ENCODE results near the gene FSTL5.

FSTL5 gene

GRCh38 chr4:161555689-161556660 lies 607.8 kb downstream of the FSTL5 start:
- no peak for DNase-seq

DNA sequence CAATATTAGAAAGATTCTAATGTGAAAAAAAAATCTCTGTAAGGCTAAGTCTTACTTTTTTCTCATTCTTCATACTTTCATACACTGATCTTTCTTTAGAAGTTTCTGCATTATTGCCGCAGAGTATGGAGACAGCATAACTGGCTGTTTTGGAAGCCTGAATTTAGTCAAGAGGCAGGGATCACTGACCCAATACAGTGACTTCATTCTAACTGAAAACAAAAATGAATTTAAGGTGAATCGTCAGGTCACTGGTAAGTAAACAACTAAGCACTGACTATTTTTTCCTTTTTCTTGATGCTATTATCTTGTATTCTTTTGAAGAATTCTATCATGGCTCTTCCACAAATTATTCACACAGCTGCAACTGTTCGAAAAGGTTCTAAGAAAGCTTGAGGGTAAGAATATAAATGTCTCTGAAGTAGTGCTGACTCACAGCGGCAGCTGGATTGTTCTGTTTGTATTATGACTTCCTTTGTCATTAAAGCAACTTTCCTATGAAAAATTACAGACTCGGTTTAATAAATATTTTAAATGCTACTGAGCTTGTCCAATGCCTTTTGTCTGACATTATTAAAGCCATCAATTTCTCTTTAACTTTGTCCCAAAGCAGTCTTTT lies 609.3 kb downstream of the FSTL5 start:
- DNase-seq: no peak

GRCh38 chr4:161546902-161547301 lies 616.9 kb downstream of the FSTL5 start:
- DNase-seq: no peak

DNA sequence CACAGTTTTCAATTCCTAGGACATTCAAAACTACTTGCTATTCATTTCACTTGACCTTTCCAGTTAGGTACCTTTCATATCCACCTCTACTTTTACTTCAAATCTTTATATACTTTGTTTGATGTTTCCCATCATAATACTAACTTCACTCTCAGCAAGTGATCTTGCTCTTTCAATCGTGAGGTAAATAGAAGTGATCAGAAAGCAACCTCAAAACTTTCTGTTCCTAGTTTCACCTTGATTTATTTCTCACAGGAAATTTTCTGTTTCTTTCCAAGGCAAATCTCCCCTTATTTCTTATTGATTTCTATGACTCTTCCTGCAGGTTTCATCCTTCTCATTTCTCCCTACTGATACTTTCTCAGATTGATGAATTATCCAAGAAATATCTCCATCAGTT lies 623.5 kb downstream of the FSTL5 start:
- no peak for DNase-seq

DNA sequence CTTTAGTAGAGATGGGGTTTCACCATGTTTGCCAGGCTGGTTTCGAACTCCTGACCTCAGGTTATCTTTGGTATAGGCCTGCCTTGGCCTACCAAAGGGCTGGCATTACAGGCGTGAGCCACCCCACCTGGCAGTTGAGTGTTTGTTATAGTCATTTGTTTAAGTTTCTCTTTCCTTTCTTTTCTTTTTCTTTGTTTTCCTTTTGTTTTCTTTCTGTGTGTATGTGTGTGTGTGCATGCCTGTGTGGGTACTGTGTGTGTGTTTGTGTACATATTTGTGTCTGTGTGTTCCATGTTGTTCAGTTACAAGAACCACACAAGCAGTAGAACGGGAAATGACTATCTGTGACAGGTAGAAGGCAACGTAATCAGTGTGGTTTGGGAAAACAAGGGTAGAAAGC lies 624.9 kb downstream of the FSTL5 start:
- no peak for DNase-seq

- DNase-seq: no peak
Observed at GRCh38 chr4:161530710-161531109, 633.1 kb downstream of the FSTL5 start.

DNA sequence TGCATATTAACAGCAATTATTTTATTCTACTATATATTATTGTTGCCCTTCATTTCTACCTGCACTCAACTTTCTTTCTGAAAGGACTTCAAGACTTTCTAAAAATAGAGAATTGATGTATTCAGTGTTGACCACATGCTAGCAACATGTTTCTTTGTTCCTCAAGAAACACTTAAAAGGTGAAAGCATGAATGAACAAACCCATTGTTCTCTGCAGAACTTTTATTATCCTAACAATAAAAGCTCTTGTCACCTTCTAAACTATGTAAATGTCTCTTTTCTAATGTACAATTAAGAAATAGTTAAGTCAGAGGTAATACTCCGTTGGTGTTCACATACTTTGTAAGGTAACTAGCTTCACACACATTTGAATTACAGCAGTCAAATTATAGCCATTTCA lies 638.7 kb downstream of the FSTL5 start:
- no peak for DNase-seq

GRCh38 chr4:161522031-161522430 lies 641.8 kb downstream of the FSTL5 start:
- peak; percentile 0 for DNase-seq

GRCh38 chr4:161519611-161520010 lies 644.2 kb downstream of the FSTL5 start:
- DNase-seq: no peak

DNA sequence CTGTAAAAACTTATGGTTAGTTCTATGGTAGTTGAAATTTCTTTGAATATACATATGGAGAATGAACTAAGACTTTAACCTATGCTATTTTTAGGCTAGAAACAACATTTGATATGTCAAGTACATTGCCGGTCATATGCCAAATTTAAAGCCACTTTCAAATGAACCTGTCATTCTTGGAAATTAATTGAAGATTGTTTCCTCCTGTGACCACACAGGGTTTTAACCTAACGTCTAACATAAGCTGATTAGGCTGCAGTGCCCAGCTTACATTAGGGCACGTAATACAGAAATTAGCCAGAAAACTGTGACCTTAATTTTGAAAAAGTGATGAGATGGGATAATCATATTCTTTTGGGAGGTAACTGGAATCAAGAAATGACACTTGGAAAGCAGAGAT lies 645.9 kb downstream of the FSTL5 start:
- no peak for DNase-seq

- DNase-seq: no peak
Observed at GRCh38 chr4:161505141-161505540, 658.7 kb downstream of the FSTL5 start.

DNA sequence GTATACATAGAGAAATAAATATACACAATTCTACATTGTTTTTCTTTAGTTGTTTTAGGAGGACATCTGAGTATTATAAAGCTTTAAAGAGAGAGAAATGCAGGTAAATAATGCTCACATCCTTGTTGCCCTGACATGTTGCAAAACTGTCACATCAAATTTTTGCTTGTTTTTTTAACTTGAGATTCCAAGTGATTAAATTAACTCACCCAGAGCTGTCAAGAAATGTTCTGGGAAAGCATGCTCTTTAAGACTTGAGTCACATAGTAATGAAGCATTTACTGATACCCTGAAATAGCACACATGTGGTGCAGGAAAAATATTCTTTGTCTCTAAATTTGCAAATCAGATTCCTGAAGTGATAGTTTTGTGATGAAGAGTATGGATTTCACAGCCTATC lies 665.6 kb downstream of the FSTL5 start:
- no peak for DNase-seq

DNA sequence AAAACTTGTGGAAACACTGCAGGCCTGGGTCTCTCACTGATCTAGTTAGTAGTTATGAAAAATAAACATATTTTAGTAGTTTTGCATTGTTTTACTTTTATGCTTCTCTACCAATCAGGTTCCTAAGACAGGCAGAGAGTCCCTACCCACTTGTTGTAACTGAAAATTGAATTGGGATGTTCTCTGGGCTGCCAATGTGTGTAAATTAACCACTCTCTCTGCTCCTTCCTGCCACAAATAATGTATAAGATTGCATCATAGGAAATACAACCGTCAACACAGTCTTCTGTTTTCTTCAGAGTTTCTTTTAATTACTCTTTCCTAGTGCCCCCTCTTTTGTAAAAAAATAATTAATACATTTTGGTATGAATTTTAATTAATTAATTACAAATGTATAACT lies 677.3 kb downstream of the FSTL5 start:
- no peak for DNase-seq

GRCh38 chr4:161466316-161466715 lies 697.5 kb downstream of the FSTL5 start:
- DNase-seq: no peak

GRCh38 chr4:161463436-161463835 lies 700.4 kb downstream of the FSTL5 start:
- DNase-seq: no peak

DNA sequence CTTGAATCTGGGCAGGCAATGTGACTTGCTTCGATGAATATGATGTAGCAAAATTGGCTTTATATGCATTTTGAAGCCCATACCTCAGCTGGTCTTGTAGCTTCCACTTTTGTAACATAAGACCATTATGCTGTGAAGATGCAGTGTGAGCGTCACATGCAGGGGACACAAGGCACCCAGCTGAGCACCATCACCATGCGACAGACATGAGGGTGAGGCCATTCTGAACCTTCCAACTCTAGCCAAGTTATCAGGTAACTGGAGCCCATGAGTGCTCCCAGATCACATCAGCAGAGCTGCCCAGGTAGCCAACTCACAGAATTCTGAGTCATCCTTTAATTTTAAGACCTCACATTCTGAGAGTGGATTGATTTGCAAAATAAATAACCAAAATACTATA lies 705.9 kb downstream of the FSTL5 start:
- no peak for DNase-seq

GRCh38 chr4:161457311-161457710 lies 706.5 kb downstream of the FSTL5 start:
- no peak for DNase-seq

DNA sequence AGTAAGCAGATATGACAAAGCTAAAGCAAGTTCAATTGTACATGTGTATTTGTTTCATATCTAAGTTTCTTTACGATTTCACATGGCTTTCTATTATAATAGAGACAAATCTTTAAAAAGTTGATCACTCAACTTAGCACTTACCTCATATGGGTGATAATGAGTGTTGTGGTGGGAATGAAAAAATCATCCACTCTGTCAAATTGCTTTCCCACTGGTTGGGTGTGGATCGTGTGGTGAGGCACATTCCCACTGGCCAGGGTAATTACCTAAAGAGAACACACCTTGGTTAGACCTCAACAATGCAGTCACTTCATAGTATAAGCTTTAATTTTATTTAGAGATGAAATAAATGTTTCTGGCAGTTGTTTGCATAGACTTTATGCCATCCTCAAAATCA lies 708.9 kb downstream of the FSTL5 start:
- DNase-seq: no peak

DNA sequence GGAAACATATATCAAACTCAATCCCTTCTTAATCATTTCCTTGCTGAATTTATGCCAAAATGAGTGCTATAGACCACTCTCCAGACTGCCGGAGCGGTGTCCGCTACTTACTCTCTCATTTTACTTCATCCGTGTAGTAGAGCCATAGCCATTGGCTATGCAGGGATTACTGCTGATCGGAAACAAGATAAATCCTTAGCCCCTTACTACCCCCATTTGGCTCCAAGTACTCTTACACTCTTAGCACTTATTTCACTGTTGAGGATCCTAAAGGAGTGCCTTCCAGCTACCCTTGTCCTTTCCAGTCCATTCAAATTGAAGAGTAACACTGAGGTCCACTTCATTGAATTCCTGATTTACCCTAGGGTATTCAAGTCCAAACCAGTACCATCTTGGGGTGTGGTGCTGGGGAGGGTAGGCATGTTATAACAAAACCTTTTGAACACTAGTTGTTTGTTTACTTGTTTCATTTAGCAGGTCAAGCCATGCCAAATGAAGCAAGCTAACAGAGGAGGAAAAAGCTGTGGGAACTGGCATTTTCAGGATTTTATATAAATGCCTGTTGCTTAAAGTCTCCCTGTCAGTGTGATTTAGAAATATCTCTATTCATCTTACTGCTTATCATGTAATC lies 715.1 kb downstream of the FSTL5 start:
- DNase-seq: no peak

- no peak for DNase-seq
Observed at GRCh38 chr4:161444626-161445025, 719.2 kb downstream of the FSTL5 start.

DNA sequence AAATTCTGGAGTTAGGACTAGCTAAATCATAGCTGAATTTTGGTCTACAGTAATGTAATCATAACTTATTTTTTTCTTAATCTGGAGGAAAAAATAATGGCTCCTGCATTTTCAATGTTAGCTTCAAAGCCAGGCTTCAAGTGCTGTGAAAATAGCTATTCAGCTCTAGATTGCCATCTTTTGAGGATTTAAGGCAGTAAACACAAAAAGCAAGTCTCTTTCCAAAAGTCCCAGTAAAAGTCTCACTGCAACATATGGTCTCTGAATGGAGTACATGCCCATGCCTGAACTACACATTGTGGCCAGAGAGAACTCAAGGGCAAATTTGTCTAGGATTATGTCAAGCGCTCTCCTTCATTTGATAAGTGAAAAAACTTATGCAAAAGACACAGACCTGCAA lies 720.9 kb downstream of the FSTL5 start:
- DNase-seq: no peak

DNA sequence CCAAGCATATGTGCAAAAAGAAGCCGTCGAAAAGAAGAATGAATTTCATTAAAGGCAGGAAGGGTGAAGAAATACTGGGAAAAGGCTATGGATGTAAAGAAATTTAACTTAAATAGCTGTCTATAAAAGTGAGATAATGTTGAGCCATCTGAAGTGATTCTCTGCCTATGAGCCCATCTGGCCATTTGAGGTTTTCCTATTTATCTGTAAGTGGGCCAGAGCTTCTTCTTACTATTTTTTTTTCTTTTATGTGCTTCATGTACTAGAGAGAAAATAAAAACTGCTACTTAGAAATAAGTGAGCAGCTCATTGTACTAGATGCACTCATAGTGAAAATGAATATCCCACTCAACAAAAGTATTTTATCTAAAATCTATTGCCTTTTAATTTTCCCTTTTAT lies 725.7 kb downstream of the FSTL5 start:
- DNase-seq: no peak

- DNase-seq: no peak
Observed at GRCh38 chr4:161428180-161428965, 735.4 kb downstream of the FSTL5 start.

Measured in NCI-H1105 (cell line).